Measurements from ENCODE around the gene ZNRF2. TPM values are rescaled to one million over a fixed set of nuclear protein-coding genes. Genes with fewer than 3 reads are reported as not detected.

The ZNRF2 gene
- total and polyA plus RNA-seq, 2 of the 13 experiments (the other 11 are each of a cell fraction or from before 2014, with no cell fraction given) = 3.5 to 7.7 TPM

DNA sequence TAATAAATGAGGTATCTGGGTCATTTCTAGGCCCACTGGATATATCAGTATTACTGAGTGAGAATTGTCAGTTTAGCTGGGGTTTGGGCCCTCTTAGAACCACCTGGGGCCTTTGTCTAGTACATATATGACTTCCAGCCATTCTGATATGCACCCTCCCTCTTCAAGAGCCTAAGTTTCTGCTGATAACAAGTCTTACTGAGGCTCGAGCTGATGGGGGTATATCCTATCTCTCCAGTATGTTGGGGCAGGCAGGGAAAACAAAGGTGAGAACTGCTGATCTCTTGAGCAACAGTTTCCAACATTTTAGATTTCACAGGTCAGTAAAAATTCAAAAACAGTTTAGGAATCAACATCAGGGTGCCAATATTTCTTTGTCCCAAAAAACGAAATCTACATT is 10.8 kb upstream of the ZNRF2 start:
- intact Hi-C loops (cut with micrococcal nuclease; ENCODE audit: unreplicated experiment) (no loop called here), in situ Hi-C loops (cut with HindIII; ENCODE audit: extremely low pct_ligation_motif_present, low pct_unique_long_range_greater_than_20kb) (loop anchor here (10.0 kb wide), 1 partner anchor 291 kb away; no protein-coding TSS in a partner anchor)
- no peaks in the 10 kb centered on the region for H4K20me1 ChIP-seq (ENCODE audit: insufficient read depth, low read length)
- peaks cover 32% of the 10 kb centered on the region for H3K4me1 ChIP-seq (ENCODE audit: insufficient read depth, low read length)
- H3K27me3 ChIP-seq (ENCODE audit: control insufficient read depth in 1 of 2, insufficient read depth in 2 of 2, low read length in 2 of 2) = no peaks in the 10 kb centered on the region
- no peak overlapping the region for H2AFZ ChIP-seq (ENCODE audit: low read length)
- H3K36me3 ChIP-seq (replicated peaks in 1 of 2; ENCODE audit: control insufficient read depth in 1 of 2, insufficient read depth in 2 of 2, low read length in 2 of 2) = no peaks in the 10 kb centered on the region
- 61% methylated on average over 2 of the region's 2 CpGs for WGBS (ENCODE audit: low lambda C conversion rate)
- H3K79me2 ChIP-seq (ENCODE audit: insufficient read depth, low read length) = no peaks in the 10 kb centered on the region
- TF ChIP-seq DNMT1 (CRISPR knock-in tag; IDR thresholded peaks at IDR 0.05) (no peak), MTA1 (CRISPR knock-in tag; IDR thresholded peaks at IDR 0.05; ENCODE audit: borderline replicate concordance) (no peak), CENPT (CRISPR knock-in tag; IDR thresholded peaks at IDR 0.05; ENCODE audit: low read depth) (no peak), TBX3 (IDR thresholded peaks at IDR 0.05; ENCODE audit: borderline replicate concordance) (no peak), NFIC (IDR thresholded peaks at IDR 0.05; ENCODE audit: low read length) (no peak), ZNF264 (CRISPR knock-in tag; IDR thresholded peaks at IDR 0.05) (no peak), ZNF660 (CRISPR knock-in tag; IDR thresholded peaks at IDR 0.05; ENCODE audit: borderline replicate concordance, low read depth) (no peak), FOSL2 (CRISPR knock-in tag; IDR thresholded peaks at IDR 0.05) (no peak), JDP2 (CRISPR knock-in tag; IDR thresholded peaks at IDR 0.05; ENCODE audit: borderline replicate concordance) (no peak), SIN3A (IDR thresholded peaks at IDR 0.05; ENCODE audit: borderline replicate concordance, low read depth, low read length) (no peak), MAX (IDR thresholded peaks at IDR 0.05) (no peak), YY1 (IDR thresholded peaks at IDR 0.05; ENCODE audit: insufficient read depth, insufficient replicate concordance, low read depth, low read length) (no peak), ZNF720 (CRISPR knock-in tag; IDR thresholded peaks at IDR 0.05) (no peak), SATB2 (CRISPR knock-in tag; IDR thresholded peaks at IDR 0.05) (no peak), CSRNP1 (CRISPR knock-in tag; IDR thresholded peaks at IDR 0.05) (no peak), DPF2 (CRISPR knock-in tag; IDR thresholded peaks at IDR 0.05; ENCODE audit: borderline replicate concordance, low read depth) (no peak)
- TF ChIP-seq, protein P1, sequence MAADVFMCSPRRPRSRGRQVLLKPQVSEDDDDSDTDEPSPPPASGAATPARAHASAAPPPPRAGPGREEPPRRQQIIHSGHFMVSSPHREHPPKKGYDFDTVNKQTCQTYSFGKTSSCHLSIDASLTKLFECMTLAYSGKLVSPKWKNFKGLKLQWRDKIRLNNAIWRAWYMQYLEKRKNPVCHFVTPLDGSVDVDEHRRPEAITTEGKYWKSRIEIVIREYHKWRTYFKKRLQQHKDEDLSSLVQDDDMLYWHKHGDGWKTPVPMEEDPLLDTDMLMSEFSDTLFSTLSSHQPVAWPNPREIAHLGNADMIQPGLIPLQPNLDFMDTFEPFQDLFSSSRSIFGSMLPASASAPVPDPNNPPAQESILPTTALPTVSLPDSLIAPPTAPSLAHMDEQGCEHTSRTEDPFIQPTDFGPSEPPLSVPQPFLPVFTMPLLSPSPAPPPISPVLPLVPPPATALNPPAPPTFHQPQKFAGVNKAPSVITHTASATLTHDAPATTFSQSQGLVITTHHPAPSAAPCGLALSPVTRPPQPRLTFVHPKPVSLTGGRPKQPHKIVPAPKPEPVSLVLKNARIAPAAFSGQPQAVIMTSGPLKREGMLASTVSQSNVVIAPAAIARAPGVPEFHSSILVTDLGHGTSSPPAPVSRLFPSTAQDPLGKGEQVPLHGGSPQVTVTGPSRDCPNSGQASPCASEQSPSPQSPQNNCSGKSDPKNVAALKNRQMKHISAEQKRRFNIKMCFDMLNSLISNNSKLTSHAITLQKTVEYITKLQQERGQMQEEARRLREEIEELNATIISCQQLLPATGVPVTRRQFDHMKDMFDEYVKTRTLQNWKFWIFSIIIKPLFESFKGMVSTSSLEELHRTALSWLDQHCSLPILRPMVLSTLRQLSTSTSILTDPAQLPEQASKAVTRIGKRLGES (CRISPR knock-in tag; IDR thresholded peaks at IDR 0.05; ENCODE audit: borderline replicate concordance) = no peak
- H3K27ac ChIP-seq (ENCODE audit: extremely low read length, insufficient read depth, low read length) = no peak overlapping the region
- BruUV-seq (replicated peaks) = no TSS peak
- DNase-seq (ENCODE audit: low spot score) (no peak), FAIRE-seq (no peak), ATAC-seq (no peak)
- ChIA-PET POLR2A (no interaction called here), CTCF (ENCODE audit: low intra/inter-chr PET ratio, low total read pairs) (no interaction called here)
- no peak overlapping the region for H3K9ac ChIP-seq (ENCODE audit: insufficient read depth, low read depth, low read length)
- H3K4me3 ChIP-seq (replicated peaks in 1 of 3; ENCODE audit: insufficient read depth in 1 of 3, low read depth in 2 of 3, low read length in 3 of 3) = no peak overlapping the region
- H3K9me3 ChIP-seq (ENCODE audit: low read length) = no peaks in the 10 kb centered on the region
- H3K4me2 ChIP-seq (ENCODE audit: low read depth, low read length) = no peak overlapping the region

Measured in HepG2 (cell line).